HFF-Myc (cell line): Measurements from ENCODE around the gene CCNI.

Source experiments
- DNase-seq: peaks from one replicate; pipeline ENCODE4 v3.0.0-alpha.2; 2011; ENCODE audit warnings: low read depth; ENCODE audit errors: extremely low read depth
- H3K4me3 ChIP-seq: replicated peaks from 2 replicates; pipeline ENCODE4 v1.5.1; 2011; ENCODE audit warnings: low read depth, mild to moderate bottlenecking, control low read depth, low read length
- CTCF ChIP-seq: IDR thresholded peaks from 2 replicates; pipeline ENCODE4 v1.5.1; 2012; ENCODE audit warnings: mild to moderate bottlenecking, low read depth, low read length, control low read depth; ENCODE audit errors: missing control alignments

CCNI gene

GRCh38 chr4:77028246-77028645 is 47.5 kb downstream of the CCNI start:
- DNase-seq, result no peak
- no peak overlapping the region for H3K4me3 ChIP-seq
- no peak for TF ChIP-seq CTCF

GRCh38 chr4:77026322-77026704 is 49.5 kb downstream of the CCNI start:
- DNase-seq, result no peak
- TF ChIP-seq CTCF, result no peak
- no peak overlapping the region for H3K4me3 ChIP-seq

- TF ChIP-seq CTCF, result no peak
- no peak overlapping the region for H3K4me3 ChIP-seq
- no peak for DNase-seq
These were observed 50.0 kb downstream of the CCNI start for GRCh38 chr4:77025643-77026321.

GRCh38 chr4:77023920-77024319 is 51.9 kb downstream of the CCNI start:
- no peak for DNase-seq
- no peak overlapping the region for H3K4me3 ChIP-seq
- TF ChIP-seq CTCF, result no peak

- no peak for TF ChIP-seq CTCF
- DNase-seq, result no peak
- H3K4me3 ChIP-seq, result no peak overlapping the region
These were observed 53.1 kb downstream of the CCNI start for GRCh38 chr4:77022560-77023179.

GRCh38 chr4:77021614-77022089 is 54.1 kb downstream of the CCNI start:
- no peak for DNase-seq
- no peak for TF ChIP-seq CTCF
- no peak overlapping the region for H3K4me3 ChIP-seq
